ENCODE measurements around the gene ARHGAP5.
"Not testable (repeated sequence)": the region's sequence is repeated elsewhere in the genome, so short reads cannot be mapped to it uniquely, and the experiment has no call there.

ARHGAP5 gene

DNA sequence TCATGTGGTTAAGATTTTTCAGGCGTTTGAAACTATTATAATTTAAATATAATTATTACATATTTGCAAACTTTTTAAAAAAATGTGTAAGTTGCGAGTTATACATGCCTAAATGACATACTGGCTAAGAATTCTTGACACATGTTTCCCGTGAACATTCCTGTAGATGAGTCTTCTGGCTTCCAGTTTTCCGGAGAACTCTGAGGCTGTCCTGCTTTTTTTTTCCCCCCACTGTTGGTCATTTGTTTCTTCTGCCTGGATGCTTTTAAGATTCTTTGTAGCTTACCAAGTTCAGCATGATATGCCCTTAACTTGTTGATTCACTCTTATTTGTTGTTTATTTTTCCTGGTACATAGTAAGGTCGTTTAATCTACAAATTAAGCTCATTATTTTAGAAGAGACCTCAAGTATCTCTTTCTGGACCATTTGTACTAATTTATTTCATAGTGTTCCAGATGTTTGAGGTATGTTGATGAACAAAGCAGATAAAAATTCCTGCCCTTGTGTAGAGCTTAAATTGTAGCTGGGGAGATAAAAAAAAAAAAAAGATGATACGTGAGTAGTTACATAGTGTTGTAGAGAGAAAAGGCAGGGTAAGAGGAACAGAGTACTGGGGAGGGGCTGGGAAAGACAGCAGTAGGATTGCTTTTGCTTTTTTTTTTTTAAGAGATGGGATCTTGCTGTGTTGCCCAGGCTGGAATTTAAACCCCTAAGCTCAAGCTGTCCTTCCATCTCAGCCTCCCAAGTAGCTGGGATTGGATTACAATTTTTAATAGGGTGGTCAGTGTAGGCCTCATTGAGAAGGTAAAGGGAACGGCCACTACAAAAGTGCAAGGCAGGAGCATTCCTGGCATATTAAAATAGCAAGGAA is 32.8 kb downstream of the ARHGAP5 start:
- no peak for DNase-seq (ENCODE audit: low spot score)

DNA sequence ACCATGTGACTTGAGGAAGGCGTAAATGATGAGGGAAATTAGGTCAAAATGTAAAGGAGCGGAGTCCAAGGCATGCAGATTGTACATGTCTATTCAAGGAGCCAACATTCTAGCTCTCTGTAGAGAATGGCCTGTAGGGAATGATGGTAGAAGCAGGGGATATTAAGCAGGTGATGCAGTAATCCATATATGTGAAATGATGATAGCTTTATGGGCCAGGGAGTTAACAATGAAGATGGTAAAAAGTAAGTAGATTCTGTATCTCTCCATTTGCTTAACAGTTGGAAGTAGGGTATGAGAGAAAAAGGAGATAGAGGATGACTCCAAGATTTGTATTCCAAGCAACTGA is 33.4 kb downstream of the ARHGAP5 start:
- DNase-seq (ENCODE audit: low spot score): no peak

- DNase-seq (ENCODE audit: low spot score): no peak
Observed at GRCh38 chr14:32121536-32121935, 44.4 kb downstream of the ARHGAP5 start.

DNA sequence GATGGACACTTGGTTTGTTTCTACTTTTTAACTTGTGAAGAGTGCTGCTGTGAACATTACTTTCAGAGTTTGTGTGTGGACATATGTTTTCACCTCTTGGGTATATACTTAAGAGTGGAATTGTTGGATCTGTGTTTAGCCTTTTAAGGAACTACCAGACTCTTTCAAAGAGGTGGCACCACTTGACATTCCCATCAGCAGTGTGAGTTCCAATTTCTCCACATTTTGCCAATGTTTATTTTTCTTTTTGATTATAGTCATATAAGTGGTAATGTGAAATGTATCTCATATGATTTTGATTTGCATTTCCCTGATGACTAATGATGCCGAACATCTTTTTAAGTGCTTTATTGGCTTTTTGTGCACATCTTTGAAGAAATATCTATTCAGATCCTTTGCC is 44.8 kb downstream of the ARHGAP5 start:
- DNase-seq (ENCODE audit: low spot score): no peak

- DNase-seq (ENCODE audit: low spot score): not testable (repeated sequence)
Observed at GRCh38 chr14:32126899-32127730, 50.0 kb downstream of the ARHGAP5 start.

GRCh38 chr14:32127731-32128654 is 50.9 kb downstream of the ARHGAP5 start:
- not testable (repeated sequence) for DNase-seq (ENCODE audit: low spot score)

DNA sequence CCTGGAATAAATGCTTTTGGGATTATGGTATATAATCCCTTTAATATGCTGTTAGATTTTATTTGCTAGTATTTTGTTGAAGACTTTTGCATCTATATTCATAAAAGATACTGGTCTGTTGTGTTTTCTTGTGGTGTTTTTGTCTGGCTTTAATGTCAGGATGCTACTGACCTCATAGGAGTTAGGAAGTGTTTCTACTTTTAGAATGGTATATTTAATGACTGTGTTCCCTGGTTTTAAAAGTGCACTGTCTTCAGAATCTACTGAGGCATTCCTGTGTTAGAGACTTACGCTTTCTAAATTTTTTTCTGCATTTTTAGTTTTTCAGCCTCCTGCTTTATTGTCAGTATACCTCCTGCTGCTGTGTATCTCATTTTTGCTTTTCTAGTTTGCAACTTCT is 51.6 kb downstream of the ARHGAP5 start:
- no peak for DNase-seq (ENCODE audit: low spot score)

DNA sequence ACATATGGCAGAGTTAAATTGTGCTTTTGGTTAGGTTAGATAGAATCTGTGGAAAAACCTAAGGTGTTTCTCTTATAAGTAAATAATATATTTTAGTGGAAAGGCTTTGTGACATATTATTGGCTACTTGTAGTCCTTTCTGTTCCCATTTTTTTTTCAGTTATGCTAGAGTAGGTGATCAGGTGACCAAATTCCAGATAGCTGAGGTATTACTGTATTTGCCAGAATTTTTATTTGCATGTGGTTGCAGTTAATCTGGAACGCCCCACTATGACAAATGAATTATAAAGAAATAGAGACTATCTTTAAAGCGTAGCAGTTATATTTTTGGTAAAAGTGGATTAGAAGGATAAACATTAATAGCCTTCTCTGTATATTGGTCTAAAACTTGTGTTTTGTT is 52.0 kb downstream of the ARHGAP5 start:
- no peak for DNase-seq (ENCODE audit: low spot score)

DNA sequence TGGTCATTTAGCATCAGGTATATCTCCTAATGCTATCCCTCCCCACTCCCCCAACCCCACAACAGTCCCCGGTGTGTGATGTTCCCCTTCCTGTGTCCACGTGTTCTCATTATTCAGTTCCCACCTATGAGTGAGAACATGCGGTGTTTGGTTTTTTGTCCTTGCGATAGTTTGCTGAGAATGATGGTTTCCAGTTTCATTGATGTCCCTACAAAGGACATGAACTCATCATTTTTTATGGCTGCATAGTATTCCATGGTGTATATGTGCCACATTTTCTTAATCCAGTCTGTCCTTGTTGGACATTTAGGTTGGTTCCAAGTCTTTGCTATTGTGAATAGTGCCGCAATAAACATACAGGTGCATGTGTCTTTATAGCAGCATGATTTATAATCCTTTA is 54.6 kb downstream of the ARHGAP5 start:
- DNase-seq (ENCODE audit: low spot score): not testable (repeated sequence)

DNA sequence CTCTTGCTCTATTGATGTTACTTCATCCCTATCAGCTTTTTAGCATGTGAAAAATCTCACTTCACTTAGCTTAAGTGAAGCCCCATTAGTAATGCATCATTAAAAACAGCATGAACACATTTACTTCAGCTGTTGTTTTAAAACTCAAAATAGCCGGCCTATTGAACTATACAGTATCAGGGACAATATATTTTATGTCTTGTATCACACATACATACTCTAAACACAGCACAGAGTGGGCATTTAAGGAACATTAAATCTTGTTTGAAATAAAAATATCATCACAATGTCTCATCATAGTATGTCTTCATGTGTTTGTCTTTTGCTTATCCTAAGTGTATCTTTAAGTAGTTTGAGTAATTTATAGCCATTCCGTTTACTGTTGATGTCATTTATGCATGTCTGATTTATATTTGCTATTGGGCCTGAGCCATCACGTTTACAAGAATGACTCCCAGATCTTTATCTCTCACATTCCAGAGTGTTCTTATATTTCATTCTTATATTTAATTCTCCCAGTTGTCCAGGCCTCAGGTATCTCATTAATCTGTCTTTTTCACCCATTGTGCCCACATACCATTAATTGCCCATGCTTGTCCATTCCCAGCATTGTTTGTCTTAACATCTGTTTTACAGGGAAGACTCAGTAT is 57.5 kb downstream of the ARHGAP5 start:
- DNase-seq (ENCODE audit: low spot score): no peak

GRCh38 chr14:32136027-32136825 is 59.1 kb downstream of the ARHGAP5 start:
- DNase-seq (ENCODE audit: low spot score): no peak

- DNase-seq (ENCODE audit: low spot score): no peak
Observed at GRCh38 chr14:32137313-32137712, 60.2 kb downstream of the ARHGAP5 start.

- DNase-seq (ENCODE audit: low spot score): no peak
Observed at GRCh38 chr14:32137892-32138291, 60.8 kb downstream of the ARHGAP5 start.

DNA sequence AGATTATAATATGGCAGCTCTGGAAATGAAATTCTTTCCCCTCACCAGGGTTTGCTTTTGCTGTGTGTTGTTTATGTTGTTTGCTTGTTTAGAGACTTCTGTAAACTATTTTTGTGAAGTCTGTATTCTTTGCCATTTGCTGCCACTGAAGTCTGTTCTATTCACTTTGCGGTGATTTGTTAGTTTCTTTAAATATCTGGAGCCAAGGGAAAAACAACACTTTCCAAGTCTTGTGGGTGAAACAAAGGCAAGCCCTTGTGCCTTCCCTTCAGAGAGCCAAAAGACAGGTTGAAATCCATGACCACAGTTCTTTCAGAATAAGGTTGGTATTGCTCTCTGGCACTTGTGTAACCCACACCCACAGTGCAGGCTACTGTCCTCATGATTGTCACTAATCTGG is 65.2 kb downstream of the ARHGAP5 start:
- DNase-seq (ENCODE audit: low spot score): no peak

DNA sequence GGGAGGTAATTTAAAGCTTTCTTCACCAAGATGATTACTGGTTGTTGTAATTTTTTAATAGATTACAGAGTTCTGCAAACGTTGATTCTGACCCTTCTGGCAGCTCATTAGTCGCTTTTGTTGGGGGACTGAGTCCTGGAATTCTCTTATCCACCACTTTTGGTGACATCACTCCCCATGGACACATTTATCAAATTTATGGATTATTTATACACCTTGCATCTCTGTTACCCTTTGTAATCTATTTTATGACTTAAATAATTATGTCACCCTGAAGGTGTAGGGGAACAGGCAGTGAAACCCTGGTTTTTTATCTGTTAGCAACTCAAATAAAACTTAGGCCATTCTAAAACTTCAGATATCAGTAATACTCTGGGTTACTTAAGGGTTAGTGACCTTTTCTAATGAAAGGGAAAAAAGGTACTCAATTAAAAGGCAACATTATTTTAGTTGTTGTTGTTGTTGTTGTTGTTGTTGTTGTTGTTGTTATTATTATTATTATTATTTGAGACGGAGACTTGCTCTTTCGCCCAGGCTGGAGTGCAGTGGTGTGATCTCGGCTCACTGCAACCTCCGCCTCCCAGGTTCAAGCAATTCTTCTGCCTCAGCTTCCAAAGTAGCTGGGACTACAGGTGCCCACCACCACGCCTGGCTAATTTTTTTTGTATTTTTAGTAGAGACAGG is 65.8 kb downstream of the ARHGAP5 start:
- DNase-seq (ENCODE audit: low spot score): no peak

DNA sequence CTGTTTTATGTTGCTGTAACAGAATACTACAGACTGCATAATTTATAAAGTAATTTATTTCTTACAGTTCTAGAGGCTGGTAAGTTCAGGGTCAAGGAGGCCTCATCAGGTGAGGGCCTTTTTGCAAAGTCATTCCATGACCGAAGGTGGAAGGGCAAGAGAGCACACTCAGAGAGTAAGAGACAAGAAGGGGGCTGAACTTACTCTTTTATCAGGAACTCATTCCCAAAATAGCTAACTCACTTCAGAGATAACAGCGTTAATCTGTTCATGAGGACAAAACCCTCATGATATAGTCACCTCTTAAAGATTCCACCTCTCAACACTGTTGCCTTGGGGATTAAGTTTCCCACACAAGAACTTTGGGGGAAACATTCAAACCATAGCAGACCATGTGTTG is 73.3 kb downstream of the ARHGAP5 start:
- no peak for DNase-seq (ENCODE audit: low spot score)

DNA sequence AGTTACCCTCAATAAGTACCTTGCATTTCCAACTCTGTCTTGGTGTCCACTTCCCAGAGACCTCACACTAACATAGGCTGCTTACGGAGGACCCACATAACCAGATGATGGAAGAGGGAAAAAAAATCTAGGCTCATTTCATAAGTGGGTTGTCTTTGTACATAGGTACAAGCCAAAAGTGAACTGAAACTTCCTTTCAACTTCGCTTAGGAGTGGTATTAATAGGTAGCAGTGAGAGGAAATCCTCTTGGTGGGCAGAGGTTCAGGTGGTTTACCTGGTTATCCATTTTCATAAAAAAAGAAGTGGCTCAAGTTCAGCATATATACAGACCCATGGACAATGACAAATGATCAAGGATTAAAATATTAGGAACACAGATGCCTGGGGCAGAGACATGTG is 88.9 kb downstream of the ARHGAP5 start:
- DNase-seq (ENCODE audit: low spot score): no peak

- DNase-seq (ENCODE audit: low spot score): no peak
Observed at GRCh38 chr14:32166924-32167323, 89.8 kb downstream of the ARHGAP5 start.

DNA sequence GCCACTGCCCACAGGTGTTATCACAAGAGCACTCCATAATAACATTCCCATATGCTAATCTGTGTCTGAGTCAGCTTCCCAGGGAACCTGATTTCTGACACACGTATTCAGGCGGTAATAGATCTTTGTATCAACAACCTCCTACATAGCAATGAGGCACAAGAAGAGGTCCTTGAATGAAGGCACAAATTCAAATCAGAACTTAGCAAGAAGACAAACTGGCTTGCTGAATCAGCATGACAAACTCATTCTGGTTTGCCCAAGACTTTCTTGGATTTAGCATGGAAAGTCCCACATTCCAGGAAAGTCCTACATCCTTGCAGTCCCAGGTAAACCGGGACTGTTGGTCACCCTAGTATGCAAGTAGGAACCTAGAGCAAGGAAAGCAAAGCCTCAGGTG is 90.8 kb downstream of the ARHGAP5 start:
- DNase-seq (ENCODE audit: low spot score): no peak

DNA sequence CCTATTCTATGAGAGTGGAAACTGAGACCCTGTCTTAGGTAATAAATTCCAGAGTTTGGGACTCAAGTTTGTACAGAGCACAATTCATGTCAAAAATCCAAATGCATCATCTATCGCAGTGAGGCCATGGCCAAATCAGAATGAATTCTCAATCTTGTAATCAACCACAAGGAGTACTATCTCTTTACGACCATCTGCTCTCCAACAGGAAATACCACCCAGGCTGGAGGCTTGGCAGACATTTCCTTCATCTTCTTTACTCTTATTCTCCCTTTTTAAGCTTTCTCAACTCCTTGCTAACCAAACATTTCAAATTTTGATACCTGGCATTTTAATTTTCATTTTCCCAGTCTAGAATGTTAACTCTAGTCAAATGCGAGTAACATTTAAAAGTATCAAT is 92.1 kb downstream of the ARHGAP5 start:
- DNase-seq (ENCODE audit: low spot score): no peak

Data from left forelimb (tissue), 1 donor.